ENCODE data around the gene FBXO22. TPM values are rescaled to one million over a fixed set of nuclear protein-coding genes. Genes with fewer than 3 reads are reported as not detected.
"Not testable (repeated sequence)": the region's sequence is repeated elsewhere in the genome, so short reads cannot be mapped to it uniquely, and the experiment has no call there.

Gene FBXO22
- total RNA-seq, 1 donor from 2014 or later, result 43.6 TPM

- Mint-ChIP-seq H3K4me1 (ENCODE audit: low read depth) (peaks cover 3% of the 10 kb centered on the region), H3K27ac (no peak overlapping the region), H3K27me3 (no peaks in the 10 kb centered on the region), H3K9me3 (ENCODE audit: low read depth) (peaks cover 4% of the 10 kb centered on the region), H3K36me3 (ENCODE audit: insufficient read depth) (peaks cover 2% of the 10 kb centered on the region), H3K4me3 (ENCODE audit: low read depth) (no peak overlapping the region)
- no peak for TF ChIP-seq CTCF (IDR thresholded peaks at IDR 0.05; ENCODE audit: unreplicated experiment)
- DNase-seq (ENCODE audit: low spot score, unreplicated experiment), result no peak
These were observed 77.6 kb downstream of the FBXO22 start for GRCh38 chr15:75981149-75981815.

GRCh38 chr15:75982468-75982867 lies 78.8 kb downstream of the FBXO22 start:
- Mint-ChIP-seq H3K27me3 (no peaks in the 10 kb centered on the region), H3K36me3 (ENCODE audit: insufficient read depth) (peaks cover 2% of the 10 kb centered on the region), H3K4me3 (ENCODE audit: low read depth) (no peak overlapping the region), H3K9me3 (ENCODE audit: low read depth) (peaks cover 4% of the 10 kb centered on the region), H3K27ac (no peak overlapping the region), H3K4me1 (ENCODE audit: low read depth) (peaks cover 3% of the 10 kb centered on the region)
- TF ChIP-seq CTCF (IDR thresholded peaks at IDR 0.05; ENCODE audit: unreplicated experiment), result no peak
- no peak for DNase-seq (ENCODE audit: low spot score, unreplicated experiment)

- H3K36me3 Mint-ChIP-seq (ENCODE audit: insufficient read depth); DNase-seq (ENCODE audit: low spot score, unreplicated experiment); H3K4me1 Mint-ChIP-seq (ENCODE audit: low read depth); H3K27me3 Mint-ChIP-seq; H3K9me3 Mint-ChIP-seq (ENCODE audit: low read depth); H3K27ac Mint-ChIP-seq; H3K4me3 Mint-ChIP-seq (ENCODE audit: low read depth): not testable (repeated sequence)
These were observed 81.0 kb downstream of the FBXO22 start for GRCh38 chr15:75984706-75985105.

GRCh38 chr15:75985971-75986370 lies 82.3 kb downstream of the FBXO22 start:
- no peaks in the 10 kb centered on the region for H3K4me1 Mint-ChIP-seq (ENCODE audit: low read depth)
- no peaks in the 10 kb centered on the region for H3K9me3 Mint-ChIP-seq (ENCODE audit: low read depth)
- no peaks in the 10 kb centered on the region for H3K27me3 Mint-ChIP-seq
- no peaks in the 10 kb centered on the region for H3K36me3 Mint-ChIP-seq (ENCODE audit: insufficient read depth)
- no peak for DNase-seq (ENCODE audit: low spot score, unreplicated experiment)
- H3K27ac Mint-ChIP-seq, result no peak overlapping the region
- H3K4me3 Mint-ChIP-seq (ENCODE audit: low read depth), result no peak overlapping the region
- TF ChIP-seq CTCF (IDR thresholded peaks at IDR 0.05; ENCODE audit: unreplicated experiment), result no peak

- H3K27ac Mint-ChIP-seq, result no peak overlapping the region
These were observed 85.4 kb downstream of the FBXO22 start for GRCh38 chr15:75989045-75989444.

More at GRCh38 chr15:75989045-75989444, 85.4 kb downstream of the FBXO22 start:
- DNase-seq (ENCODE audit: low spot score, unreplicated experiment), result no peak
- TF ChIP-seq CTCF (IDR thresholded peaks at IDR 0.05; ENCODE audit: unreplicated experiment), result no peak
- Mint-ChIP-seq H3K4me1 (ENCODE audit: low read depth) (no peaks in the 10 kb centered on the region), H3K36me3 (ENCODE audit: insufficient read depth) (no peaks in the 10 kb centered on the region), H3K9me3 (ENCODE audit: low read depth) (no peaks in the 10 kb centered on the region), H3K27me3 (no peaks in the 10 kb centered on the region), H3K4me3 (ENCODE audit: low read depth) (no peak overlapping the region)
